ENCODE data around the gene ANKS1B.

- TF ChIP-seq FOXJ3 (CRISPR knock-in tag; IDR thresholded peaks at IDR 0.05; ENCODE audit: borderline replicate concordance) (no peak), CTCF (IDR thresholded peaks at IDR 0.05) (no peak), E2F4 (CRISPR knock-in tag; IDR thresholded peaks at IDR 0.05; ENCODE audit: borderline replicate concordance, low read depth) (no peak), E2F5 (CRISPR knock-in tag; IDR thresholded peaks at IDR 0.05) (no peak), TEAD4 (CRISPR knock-in tag; IDR thresholded peaks at IDR 0.05) (no peak)
These were observed 1230.6 kb downstream of the ANKS1B start for GRCh38 chr12:98754095-98754494.
